NCI-H2107 (cell line): ENCODE measurements around the gene LUZP1.

Experiments
- DNase-seq: peaks from one replicate; lab custom pipeline; 2025; lab: John Stamatoyannopoulos, UW

LUZP1 gene

DNA sequence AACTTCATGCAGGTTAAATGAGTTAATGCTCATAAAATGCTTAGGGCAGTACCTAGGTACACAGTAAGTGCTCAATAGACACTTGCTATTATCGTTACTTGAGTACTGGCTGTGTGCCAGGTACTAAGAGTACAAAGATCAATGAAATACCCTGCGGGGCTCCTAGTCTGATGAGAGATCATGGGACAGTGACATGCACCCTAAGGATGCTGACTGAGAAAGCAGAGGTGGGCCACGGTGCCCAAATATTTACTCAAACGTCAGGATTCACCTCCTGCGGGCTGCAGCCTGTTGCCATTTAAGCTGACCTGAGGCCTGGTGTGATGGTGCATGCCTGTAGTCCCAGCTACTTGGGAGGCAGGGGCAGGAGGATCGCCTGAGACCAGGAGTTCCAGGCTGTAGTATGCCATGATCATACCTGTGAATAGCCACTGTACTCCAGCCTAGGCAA, 19.8 kb upstream of the LUZP1 start:
- DNase-seq = no peak

DNA sequence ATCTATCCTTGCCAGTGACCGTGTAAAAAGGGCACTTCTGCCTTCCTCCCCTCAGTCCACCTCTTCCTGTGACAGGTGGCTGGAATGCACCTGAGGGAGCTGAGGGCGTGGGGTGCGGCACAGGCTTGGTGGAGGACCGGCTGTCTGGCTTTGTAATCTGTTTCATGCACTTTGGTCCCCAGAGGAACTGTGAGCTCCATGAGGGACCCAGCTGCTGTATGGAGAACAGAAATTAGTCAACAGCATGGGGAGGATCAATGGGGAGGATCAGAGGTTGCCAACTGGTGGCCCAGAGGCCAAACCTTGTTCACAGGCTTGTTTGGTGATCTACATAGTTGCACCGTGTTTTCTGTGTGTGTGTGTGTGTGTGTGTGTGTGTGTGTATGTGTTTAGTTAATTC, 19.0 kb upstream of the LUZP1 start:
- DNase-seq = no peak

DNA sequence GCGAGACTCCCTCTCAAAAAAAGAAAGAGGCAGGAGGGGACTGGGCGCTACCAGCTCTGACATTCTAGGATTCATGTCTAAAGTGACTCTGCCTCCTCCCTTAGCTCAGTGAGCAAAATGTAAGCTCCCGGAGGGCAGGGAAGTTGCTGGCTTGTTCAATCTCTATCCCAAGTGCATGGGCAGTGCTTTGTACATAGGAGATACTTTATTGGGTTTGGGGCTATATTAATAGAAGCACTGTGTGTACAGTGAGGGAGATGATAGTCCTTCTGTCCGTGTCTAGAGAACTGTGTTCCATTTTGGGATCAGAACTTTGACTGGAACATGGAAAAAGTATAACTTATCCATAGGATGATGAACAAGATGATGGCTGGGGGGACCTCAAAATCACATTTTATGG, 16.7 kb upstream of the LUZP1 start:
- DNase-seq = no peak

DNA sequence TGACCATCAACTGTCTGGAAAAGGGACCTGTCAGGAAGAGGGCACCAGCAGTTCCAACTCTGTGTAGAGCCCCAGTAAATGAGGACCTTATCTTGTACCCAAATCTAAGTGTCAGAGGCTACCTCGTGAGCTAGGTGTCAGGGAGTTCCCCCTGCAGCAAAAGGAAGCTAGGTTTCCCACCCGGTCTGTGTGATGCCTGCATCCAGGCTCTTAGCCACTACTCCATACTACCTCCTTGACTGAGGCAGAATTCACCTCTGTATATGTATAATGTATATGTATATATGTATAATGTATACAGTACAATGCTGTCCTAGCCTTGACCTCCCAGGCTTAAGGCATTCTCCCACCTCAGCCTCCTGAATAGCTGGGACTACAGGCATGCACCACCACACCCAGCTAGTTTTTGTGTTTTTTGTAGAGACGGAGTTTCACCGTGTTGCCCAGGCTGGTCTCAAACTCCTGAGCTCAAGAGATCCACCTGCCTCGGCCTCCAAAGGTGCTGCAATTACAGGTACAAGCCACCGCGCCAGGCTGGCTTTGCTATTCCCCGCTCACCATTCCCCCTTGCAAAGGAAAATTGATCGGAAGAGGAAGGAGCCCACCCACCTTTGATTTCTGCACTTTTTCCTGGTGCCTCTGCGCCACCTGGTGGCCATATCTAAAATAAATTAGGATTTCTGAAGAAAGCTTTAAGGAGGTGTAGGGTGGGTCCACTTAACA, 15.7 kb upstream of the LUZP1 start:
- no peak for DNase-seq

DNA sequence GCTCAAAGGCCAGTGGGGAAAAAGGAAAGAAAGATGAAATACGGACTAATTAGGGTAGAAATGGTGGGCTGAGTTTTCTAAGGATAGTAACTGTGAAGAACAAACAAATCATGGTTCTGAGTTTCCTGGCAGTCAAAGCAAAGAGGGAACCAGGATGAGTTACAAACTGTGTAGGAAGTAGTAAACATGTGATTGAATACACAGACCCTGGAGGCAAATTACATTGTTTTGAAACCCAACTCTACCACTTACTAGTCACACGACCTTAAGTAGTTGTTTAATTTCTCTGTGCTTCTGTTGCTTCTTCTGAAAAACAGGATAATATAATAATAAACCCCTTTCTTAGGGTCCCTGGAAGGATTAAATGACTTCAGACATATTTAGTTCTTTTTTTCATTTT, 11.2 kb upstream of the LUZP1 start:
- DNase-seq = no peak

DNA sequence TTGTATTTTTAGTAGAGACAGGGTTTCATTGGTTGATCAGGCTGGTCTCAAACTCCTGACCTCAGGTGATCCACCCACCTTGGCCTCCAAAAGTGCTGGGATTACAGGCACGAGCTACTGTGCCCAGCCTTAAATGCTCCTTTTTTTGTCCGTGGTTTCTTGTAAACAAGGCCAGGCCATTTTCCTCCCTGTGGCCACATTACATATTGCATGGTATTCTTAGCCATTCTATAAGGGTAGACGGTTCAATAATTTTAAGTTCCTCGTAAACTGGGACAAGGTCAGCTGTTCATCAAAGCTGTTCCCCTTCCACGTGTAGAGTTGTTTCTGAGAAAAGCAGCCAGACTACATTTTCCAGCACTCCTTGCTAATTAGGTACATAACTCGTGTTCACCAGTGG, 10.3 kb upstream of the LUZP1 start:
- no peak for DNase-seq

DNA sequence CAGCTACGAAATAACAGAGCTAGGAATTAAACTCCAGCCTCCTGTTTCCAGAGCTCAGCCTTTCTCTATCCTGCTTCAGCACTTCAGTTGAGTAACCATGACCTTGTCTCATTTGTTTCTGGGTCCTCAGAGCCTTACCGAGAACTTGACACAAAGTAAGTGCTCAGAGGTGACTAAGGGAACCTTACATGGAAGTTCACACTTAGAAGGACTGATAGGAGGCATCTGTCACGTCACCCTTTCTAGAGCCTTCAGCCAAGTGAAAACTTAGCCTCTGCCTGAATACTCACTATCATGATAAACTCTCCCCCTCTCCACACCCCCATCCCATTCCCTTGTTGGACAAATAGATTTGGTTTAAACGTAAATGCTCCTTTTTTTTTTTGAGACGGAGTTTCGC, 9.8 kb upstream of the LUZP1 start:
- DNase-seq = no peak

DNA sequence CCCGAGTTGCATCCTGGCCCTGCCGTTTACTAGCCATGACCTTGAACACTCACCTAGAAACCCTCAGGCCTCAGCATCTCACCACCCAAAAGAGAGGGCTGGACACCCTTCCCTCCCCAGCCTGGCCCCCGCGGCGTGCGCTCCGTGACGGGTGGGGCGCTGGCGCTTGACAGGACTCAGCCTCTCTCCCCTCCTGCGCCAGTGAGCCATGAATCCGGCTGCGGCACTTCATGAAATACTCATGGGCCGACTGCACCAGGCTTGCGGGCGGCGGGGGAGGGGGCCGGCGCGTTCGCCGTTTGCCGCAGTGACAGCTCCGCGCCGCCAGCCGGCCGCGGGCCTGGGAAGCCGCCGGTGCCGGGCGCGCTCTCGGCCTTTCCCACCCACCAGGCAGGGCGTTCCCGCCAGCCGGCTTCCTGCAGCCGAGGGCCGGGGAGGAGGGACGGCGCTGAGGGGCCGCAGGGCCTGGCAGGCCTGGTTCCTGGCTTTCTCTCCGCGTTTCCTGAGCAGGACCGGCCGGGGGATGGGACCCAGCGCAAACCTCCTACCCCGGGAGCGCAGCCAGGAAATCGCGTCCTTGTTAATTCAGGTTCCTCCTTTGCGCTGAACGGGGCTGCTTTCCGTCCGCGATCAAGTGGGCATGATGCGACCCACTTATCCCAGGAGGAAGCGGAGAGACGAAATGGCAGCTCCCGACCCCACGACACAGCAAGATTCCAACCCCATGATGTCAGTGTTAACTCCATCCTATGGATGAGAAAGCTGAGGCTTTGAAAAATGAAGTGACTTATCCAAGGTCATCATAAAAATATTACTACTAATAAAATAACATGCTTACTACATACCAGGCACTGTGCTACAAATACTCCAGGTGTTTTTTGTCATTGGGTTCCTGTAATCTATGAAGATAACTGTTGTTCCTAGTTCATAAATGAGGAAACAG, 9.1 kb upstream of the LUZP1 start:
- DNase-seq = peak; percentile 41

DNA sequence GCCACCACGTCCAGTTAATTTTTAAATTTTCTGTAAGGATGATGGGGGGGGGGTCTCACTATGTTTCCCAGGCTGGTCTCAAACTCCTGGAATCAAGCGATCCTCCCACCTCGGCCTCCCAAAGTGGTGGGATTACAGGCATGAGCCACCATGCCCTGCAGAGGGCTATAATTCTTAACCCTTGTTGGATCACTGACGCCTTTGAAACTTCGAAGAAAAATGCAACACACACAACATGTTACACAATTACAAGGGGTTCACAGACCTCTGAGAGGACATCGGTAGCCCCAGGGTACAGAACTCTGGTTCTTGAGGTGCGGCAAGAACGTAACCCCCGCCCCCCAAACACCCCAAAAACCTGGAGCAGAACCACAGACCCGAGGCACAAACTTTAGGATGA, 8.4 kb upstream of the LUZP1 start:
- DNase-seq = no peak

DNA sequence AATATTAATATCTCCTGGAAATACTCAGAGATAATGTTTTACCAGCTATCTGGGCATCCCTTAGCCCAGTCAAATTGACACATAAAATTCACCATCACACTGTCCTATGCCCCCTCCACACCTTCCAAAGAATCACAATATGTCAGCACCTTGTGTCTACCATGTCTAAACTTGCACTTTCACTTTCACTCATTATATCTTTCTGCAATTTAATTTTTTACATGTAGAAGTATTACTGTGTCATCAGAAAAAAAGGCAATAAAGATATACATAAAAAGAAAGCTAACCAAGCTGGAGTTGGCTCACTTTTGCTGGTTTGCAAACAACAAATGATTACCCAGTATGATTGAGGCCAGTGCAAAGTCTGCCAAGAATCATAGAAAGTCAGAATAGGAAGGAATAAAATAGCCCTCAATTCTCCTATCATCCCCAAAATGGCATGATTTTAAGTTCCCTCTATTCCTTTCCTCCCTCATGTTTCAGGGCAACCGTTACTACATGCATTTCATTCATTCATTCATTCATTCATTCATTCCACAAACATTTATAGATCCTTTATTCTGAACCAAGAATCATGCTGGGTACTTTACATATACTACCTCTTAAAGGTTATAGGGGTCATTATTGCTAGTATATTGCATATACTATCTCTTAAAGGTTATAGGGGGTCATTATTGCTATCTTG, 5.9 kb upstream of the LUZP1 start:
- DNase-seq = no peak

DNA sequence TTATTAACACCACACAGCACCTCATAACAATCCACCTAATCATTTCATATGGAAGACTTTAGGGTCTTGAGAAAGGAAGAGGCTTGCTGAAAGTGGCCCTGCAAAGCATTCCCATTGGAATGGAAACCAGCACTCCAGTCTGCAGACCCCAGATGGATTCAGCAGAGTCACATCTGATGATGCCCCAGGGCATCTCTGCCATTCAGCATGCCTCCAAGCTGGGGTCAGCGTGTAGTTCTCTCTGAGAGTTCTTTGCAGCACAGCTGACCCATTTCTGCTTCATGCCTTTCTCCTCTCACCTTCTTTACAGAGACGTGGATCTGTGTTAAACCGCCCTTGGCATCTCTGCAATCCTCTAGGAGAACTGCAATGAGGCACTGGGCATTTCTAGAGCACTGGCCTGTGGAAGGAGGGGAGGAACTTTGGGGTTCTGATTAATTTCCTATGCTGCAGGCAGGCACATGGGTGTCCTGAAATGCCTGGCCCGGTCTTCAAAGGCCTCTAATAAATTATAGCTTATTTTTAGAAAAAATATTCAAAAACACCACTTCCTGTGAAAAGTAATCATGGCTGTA, 2.6 kb upstream of the LUZP1 start:
- DNase-seq = no peak

DNA sequence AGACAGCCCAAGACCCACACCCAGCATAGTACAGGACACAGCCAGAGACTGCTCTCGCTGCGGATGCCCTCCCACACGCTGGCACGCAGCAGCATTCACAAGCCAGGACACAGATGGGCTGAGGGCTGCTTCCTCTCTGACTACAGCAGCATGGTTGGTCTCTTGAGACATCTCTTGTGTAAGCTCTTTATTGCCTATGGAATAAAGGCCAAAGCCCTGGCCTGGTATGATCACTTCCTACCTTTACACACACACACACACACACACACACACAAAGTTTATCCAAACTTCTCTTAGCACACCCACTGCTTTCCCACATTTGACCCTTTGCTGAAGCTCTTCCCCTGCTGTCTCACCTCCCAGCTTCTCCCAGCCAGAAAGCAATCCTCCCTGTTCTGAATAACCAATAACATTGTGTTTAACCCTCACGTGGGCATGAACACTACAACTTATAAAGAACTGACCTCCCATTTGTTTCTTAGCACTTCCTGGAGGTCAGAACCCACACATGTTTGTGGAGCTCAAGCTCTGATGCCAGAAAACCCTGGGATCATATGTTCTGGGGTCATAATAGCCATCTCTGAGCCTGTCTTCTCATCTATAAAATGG, 1.2 kb upstream of the LUZP1 start:
- DNase-seq = no peak

DNA sequence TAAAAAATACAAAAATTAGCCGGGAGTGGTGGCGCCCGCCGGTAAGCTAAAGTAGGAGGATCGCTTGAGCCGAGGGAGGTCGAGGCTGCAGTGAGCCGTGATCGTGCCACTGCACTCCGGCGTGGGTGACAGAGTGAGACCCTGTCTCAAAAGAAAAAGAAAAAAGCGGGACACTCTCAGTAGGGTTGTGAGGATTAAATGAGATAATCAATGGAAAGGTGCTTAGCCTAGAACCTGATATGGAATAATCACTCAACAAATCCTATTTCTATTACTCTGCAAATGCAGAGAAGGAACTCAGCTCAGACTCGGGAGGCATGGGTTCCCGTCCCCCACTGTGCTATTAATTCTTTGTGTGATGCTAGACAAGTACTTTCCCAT, 529 bp upstream of the LUZP1 start:
- DNase-seq = no peak

DNA sequence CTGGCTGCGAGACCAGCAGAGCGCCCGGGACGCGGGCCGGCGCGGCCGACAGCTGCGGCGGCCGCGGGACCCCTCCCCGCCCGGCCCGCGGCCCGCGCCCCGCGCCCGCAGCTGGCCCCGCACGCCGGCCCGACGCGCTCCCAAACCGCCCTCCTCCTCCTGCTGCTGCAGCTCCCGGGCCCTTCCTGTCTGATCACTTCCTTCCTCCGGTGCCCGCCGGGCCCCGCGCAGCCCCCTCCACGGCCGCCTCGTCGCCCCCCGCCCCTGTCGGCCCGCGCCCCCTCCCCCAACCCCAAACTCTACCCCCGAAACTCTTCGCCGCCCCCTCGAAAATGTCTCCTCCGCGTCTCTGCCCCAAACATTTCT, 594 bp downstream of the LUZP1 start:
- DNase-seq = no peak

DNA sequence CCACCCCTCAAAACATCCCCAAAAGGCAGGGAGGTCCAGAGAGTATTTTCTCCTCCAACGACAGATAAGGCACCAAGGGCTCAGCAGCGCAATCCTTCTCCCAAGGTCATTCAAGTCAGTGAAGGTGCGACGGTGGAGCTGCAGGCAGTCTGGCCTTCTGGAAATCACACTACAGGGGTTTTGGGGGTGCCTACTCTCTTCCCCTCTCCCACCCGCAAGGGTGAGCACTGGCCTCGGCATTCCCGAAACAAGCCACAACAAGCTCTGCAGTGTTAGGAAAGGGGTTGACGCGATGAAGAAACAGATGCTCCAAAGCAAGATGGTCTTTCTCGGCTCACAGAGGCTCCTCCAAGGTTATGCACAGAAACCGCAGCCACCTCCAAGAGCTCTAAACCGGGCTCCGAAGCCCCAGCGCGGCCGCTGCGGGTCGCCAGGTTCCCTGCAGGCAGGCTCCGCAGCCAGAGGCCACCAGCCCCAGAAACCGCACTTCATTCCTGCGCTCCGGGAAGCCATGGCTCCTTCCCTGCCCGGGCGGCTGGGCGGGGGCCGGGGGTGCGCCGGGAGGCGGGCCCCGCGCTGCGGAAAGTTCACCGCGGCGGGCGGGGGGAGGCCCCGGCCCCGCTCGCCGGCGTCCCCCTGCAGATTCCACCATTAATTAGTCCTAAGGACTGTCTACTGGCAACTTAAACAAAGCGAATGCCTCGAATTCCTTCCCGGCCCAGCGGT, 1.1 kb downstream of the LUZP1 start:
- DNase-seq = no peak

DNA sequence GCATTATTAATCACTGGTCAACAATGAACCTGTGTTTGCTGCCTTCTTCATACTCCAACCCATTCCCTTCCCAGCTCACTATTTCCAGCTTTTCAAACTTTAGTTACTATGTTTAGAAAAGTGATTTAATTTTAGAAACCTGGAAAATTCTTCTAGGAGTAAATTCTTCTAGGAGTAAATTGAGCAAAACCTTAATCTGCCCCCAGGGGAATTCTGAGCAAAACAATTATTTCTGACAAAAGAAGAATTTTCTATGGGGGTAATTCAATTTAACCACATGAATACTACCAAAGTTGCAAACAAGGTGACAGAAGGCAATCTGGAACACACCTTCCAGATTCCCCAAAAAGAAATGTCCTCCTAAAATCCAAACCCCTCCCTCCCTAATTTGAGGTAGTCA, 1.8 kb downstream of the LUZP1 start:
- no peak for DNase-seq

DNA sequence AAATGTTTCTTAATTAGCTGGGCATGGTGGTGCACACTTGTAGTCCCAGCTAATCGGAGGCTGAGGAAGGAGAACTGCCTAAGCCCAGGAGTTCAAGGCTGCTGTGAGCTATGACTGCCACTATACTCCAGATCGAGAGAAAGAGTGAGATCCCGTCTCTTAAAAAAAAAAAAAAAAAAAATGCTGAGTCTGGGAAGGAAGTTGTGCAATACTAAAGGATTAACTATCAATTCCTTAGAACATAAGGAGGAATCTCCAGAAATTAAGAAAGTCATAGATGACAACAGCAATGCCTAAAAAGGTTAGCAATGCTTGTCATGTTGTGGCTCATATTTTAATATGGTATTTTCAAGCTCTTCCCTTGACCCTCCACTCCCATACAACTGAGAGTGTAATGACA, 5.3 kb downstream of the LUZP1 start:
- DNase-seq = no peak

DNA sequence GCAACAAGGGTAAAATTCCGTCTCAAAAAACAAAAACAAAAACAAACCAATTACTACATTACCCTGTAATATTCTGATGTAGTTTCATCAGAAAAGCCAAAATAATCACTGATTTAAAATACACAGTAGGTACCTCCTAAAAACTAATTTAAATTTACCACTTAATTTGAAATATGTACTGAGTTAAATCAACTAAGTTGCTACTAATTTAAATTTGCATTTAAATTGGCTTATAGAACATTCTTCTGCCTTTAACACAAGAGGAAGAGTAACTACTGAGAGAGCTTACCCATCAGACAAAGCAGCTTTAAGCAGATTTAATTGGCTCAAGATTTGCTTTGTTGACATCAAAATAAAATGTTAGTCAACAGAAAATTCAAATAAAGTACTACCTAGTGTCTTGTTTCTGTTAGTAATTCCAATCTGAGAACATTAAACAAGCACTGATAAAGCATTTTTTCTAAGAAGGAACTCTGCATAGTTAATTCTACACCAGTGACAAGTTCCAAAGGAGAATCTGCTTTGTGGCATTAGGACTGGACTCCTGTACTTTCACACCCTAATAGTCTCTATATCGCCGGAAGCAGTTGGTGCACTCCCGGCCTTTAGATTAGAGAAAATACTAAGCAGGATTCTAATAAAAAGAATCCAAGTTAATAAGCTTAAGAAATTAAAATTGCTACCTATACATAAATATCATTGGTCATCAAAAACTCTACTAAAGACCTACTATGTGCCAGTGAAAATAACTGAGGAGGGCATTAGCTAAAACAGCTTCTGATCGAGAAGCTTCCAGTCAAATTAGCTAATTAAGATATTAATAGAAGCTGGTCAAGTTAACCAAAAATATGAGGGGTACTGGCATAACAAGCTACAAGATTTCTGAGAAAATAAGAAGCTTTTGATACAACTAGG, 8.4 kb downstream of the LUZP1 start:
- DNase-seq = no peak

DNA sequence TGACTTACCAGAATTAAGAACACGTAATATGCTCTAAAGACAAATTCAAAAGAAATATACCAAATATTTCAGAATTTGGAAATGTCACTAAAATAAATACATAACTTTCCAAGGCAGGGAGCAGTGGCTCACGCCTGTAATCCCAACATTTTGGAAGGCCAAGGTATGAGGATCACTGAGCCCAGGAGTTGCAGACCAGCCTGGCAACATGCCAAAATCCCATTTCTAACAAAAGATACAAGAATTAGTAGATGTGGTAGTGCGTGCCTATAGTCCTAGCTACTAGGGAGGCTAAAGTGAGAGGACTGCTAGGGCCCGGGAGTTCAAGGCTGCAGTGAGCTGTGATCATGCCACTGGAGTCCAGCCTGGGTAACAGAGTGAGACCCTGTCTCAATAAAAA, 11.7 kb downstream of the LUZP1 start:
- DNase-seq = no peak

DNA sequence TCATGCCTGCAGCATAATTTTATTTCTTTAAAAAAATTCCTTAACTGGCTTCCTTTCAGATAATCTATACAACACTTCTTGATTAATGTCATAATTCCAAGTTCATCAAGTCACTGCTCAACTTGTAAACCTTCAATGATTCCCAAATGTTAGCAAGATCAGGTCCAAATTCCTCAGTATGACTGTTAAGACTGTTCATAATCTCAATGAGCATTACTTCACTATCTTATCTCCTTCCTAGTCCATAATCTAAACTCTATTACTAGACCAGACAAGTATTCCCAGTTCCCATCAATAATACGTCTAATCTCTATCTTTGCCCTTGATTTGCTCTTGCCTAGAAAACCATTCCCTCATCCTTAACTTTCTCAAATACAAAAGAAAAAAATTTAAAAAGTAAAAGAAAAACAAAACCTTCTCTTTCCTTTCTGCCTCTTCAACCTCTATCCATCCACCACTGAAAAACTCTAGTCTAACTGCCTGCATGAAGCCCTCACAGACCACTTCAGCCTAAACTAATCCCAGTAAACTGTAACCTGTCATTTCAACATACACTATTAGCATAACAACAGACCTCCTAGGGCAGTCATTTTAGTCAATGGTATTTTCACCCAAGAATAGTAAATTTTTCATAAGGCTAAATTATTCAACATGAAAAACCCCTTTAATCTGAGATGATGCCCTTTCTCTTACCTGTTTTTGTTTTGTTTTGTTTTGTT, 15.5 kb downstream of the LUZP1 start:
- DNase-seq = no peak
